HEK293 (cell line): ENCODE data around the gene CNGB1.

Source experiments
- ATF2 ChIP-seq: fragments of 450-650 bp; formaldehyde crosslinking; IDR thresholded peaks from 2 replicates; pipeline ENCODE4 v1.5.1; 2016; ENCODE audit warnings: missing biosample characterization, missing genetic modification characterization, low read depth
- CTCF ChIP-seq: fragments of 450-650 bp; formaldehyde crosslinking; IDR thresholded peaks from 2 replicates; pipeline ENCODE4 v1.5.1; 2016; ENCODE audit warnings: missing biosample characterization, missing genetic modification characterization
- PATZ1 ChIP-seq: fragments of 450-650 bp; formaldehyde crosslinking; IDR thresholded peaks from 2 replicates; pipeline ENCODE4 v1.5.1; 2016; ENCODE audit warnings: missing biosample characterization, missing genetic modification characterization
- SP3 ChIP-seq: fragments of 450-650 bp; formaldehyde crosslinking; IDR thresholded peaks from 2 replicates; pipeline ENCODE4 v1.5.1; 2016; ENCODE audit warnings: missing biosample characterization, missing genetic modification characterization
- YY1 ChIP-seq: fragments of 450-650 bp; formaldehyde crosslinking; IDR thresholded peaks from 2 replicates; pipeline ENCODE4 v1.5.1; 2018; ENCODE audit warnings: missing biosample characterization, missing genetic modification characterization
- ZNF16 ChIP-seq: fragments of 450-650 bp; formaldehyde crosslinking; IDR thresholded peaks from 2 replicates; pipeline ENCODE4 v1.5.1; 2016; ENCODE audit warnings: low read depth, missing biosample characterization, missing genetic modification characterization
- ZNF629 ChIP-seq: fragments of 450-650 bp; formaldehyde crosslinking; IDR thresholded peaks from 2 replicates; pipeline ENCODE4 v1.5.1; 2017; ENCODE audit warnings: missing biosample characterization, missing genetic modification characterization
- ZNF837 ChIP-seq: fragments of 450-650 bp; formaldehyde crosslinking; IDR thresholded peaks from 2 replicates; pipeline ENCODE4 v1.5.1; 2016; ENCODE audit warnings: missing biosample characterization, missing genetic modification characterization

GRCh38 chr16:57986196-57986595 lies 15.3 kb upstream of the CNGB1 start:
- TF ChIP-seq SP3, result no peak
- no peak for TF ChIP-seq ZNF629 (tag by site-specific recombination)
- no peak for TF ChIP-seq PATZ1 (tag by site-specific recombination)
- no peak for TF ChIP-seq CTCF (tag by site-specific recombination)
- TF ChIP-seq ZNF837 (tag by site-specific recombination), result no peak
- TF ChIP-seq ZNF16 (tag by site-specific recombination), result no peak
- TF ChIP-seq ATF2 (tag by site-specific recombination), result no peak
- no peak for TF ChIP-seq YY1
